DOHH2 (cell line): ENCODE measurements around the gene WDR74.

Experiments used
- CTCF ChIP-seq: fragments of 200-600 bp; sonication (generic); IDR thresholded peaks from one replicate; pipeline ENCODE4 v1.5.1; 2014; ENCODE audit warnings: antibody characterized with exemption, mild to moderate bottlenecking, low read depth, low read length; ENCODE audit not compliant: poor library complexity, severe bottlenecking
- EZH2phosphoT487 ChIP-seq: fragments of 200-600 bp; sonication (generic); IDR thresholded peaks from 2 replicates; pipeline ENCODE4 v1.6.1; 2017; ENCODE audit warnings: borderline replicate concordance, mild to moderate bottlenecking, antibody characterized with exemption, low read length, moderate library complexity, mixed read lengths

GRCh38 chr11:62879235-62879978, 40.0 kb upstream of the WDR74 start:
- TF ChIP-seq CTCF (no peak), EZH2phosphoT487 (no peak)
